Psoas muscle (tissue), 8 donors: ENCODE data around the gene MOB4. TPM values are rescaled to one million over a fixed set of nuclear protein-coding genes. Genes with fewer than 3 reads are reported as not detected.

Experiments
- ATAC-seq, 4 donors: fragments of 200-7000 bp; cut with Tn5 transposase; one replicate each; pipeline ENCODE4 v1.9.1; 2020; ENCODE audit warnings: moderate library complexity in 3 of 4, mild to moderate bottlenecking in 2 of 4
- DNase-seq, 2 donors: peaks; one replicate each; pipeline ENCODE4 v3.0.0-alpha.2; 2020
- H3K27ac ChIP-seq: fragments of 200-600 bp; one replicate; pipeline ENCODE4 v1.8.0; 2022
- H3K27me3 ChIP-seq, 3 donors: fragments of 200-600 bp in 1 of 3; one replicate each; pipeline versions ENCODE4 v1.6.1 to v1.8.0; 2013 to 2022; ENCODE audit warnings: low read length in 2 of 3, mild to moderate bottlenecking in 2 of 3, moderate library complexity in 1 of 3; ENCODE audit not compliant: insufficient read depth in 3 of 3
- H3K36me3 ChIP-seq, 2 donors: fragments of 200-600 bp in 1 of 2; one replicate each; pipeline versions ENCODE4 v1.6.1 to v1.8.0; 2013 to 2022; ENCODE audit warnings: low read depth in 1 of 2, mild to moderate bottlenecking in 1 of 2, moderate library complexity in 1 of 2; ENCODE audit not compliant: insufficient read depth in 1 of 2
- H3K4me1 ChIP-seq: fragments of 200-600 bp; one replicate; pipeline ENCODE4 v1.8.0; 2022
- H3K4me3 ChIP-seq: fragments of 200-600 bp; one replicate; pipeline ENCODE4 v1.8.0; 2022; ENCODE audit warnings: mild to moderate bottlenecking
- H3K9me3 ChIP-seq: fragments of 200-600 bp; one replicate; pipeline ENCODE4 v1.8.0; 2022
- CTCF ChIP-seq: fragments of 200-600 bp; IDR thresholded peaks from one replicate; pipeline ENCODE4 v1.8.0; 2022; ENCODE audit warnings: antibody characterized with exemption
- WGBS, 3 donors: extraction: QIAGEN DNeasy Blood & Tissue Kit; methylation state at CpG; one replicate each; pipeline versions ENCODE4 v1.1.6 to v1.1.7; 2013; 5-methylcytosine and 5-hydroxymethylcytosine counted together
- intact Hi-C, 2 donors: fragments of 100-400 bp; cut with DNase I; formaldehyde crosslinking; loops; one replicate each; pipeline versions ENCODE4 v1.11.0 to v1.14.2; 2022
- polyA plus RNA-seq, 3 donors: library from polyadenylated mRNA; stranded (reverse); fragments of 200-250 nt; gene quantifications; one replicate each; pipeline ENCODE4 v1.2.3, GENCODE V29; 2013
- total RNA-seq, 4 donors: library from RNA; stranded (reverse); fragmentation: NEBNext Ultra II Directional in 2 of 4; extraction: Animal tissue kit (Norgen Biotek cat#: 25700) in 2 of 4; gene quantifications; one replicate each; pipeline versions ENCODE4 v1.2.1 to v1.2.4, GENCODE V29; 2021 to 2023
- donor health status: healthy with polysubstance abuse.
- donor health status: DM: no; HTN: no; CAD: no; lungs with moderate emphysema.
- donor health status: Bipolar disorder and iron deficiency.
- donor health status: healthy.
- donor health status: DM: yes; HTN: yes; CAD: no.
- donor health status: DM: no; HTN: no; CAD: no.
- donor health status: DM: no; HTN: no; CAD: no.
- donor health status: DM: yes; HTN: yes; CAD: no.

The MOB4 gene
- total and polyA plus RNA-seq, 7 donors: 22.7 to 57.6 (median 29.6) TPM

- H3K36me3 ChIP-seq: peaks cover 7 to 74% of the 10 kb centered on the region in 2 donors
- no peaks in the 10 kb centered on the region for H3K27me3 ChIP-seq
- H3K4me3 ChIP-seq: peak overlapping the region; percentile 89
- H3K9me3 ChIP-seq: no peaks in the 10 kb centered on the region
- 46 to 58% (median 48%) methylated on average over 2 of the region's 2 CpGs for WGBS, 3 donors
- ATAC-seq (no peak), DNase-seq (no peak)
- intact Hi-C loops: loop anchor here in 1 of 2 donors (10.0 kb wide), 1 partner anchor 277 kb away; no protein-coding TSS in a partner anchor
- TF ChIP-seq CTCF: no peak
- no peak overlapping the region for H3K27ac ChIP-seq
- peaks cover 47% of the 10 kb centered on the region for H3K4me1 ChIP-seq
Observed at GRCh38 chr2:197497326-197497725, 18.5 kb upstream of the MOB4 start.

GRCh38 chr2:197498235-197498936 lies 17.5 kb upstream of the MOB4 start:
- H3K27ac ChIP-seq: peak overlapping the region; percentile 97
- DNase-seq (no peak), ATAC-seq (no peak)
- intact Hi-C loops: loop anchor here in 1 of 2 donors (2.0 to 10.0 kb wide), 2 partner anchors 44 to 276 kb away; no protein-coding TSS in a partner anchor
- H3K36me3 ChIP-seq: peaks cover 6 to 74% of the 10 kb centered on the region in 2 donors
- H3K27me3 ChIP-seq: no peaks in the 10 kb centered on the region
- WGBS, 3 donors: 11 to 13% (median 13%) methylated on average over 14 of the region's 14 CpGs
- no peak for TF ChIP-seq CTCF
- no peaks in the 10 kb centered on the region for H3K9me3 ChIP-seq
- peak overlapping the region; percentile 89 for H3K4me3 ChIP-seq
- H3K4me1 ChIP-seq: peaks cover 54% of the 10 kb centered on the region

- no peaks in the 10 kb centered on the region for H3K9me3 ChIP-seq
- H3K4me3 ChIP-seq: peak overlapping the region; percentile 89
- ATAC-seq (peak; percentile 19 to 46 (median 32)), DNase-seq (peak; percentile 56 to 83)
- WGBS, 3 donors: 0% methylated on average over 44 to 46 of the region's 46 CpGs
- intact Hi-C loops: loop anchor here in 1 of 2 donors (1.0 to 10.0 kb wide), 3 partner anchors 44 to 276 kb away; partner anchors contain the start of gene SF3B1
- H3K27me3 ChIP-seq: no peaks in the 10 kb centered on the region
- H3K27ac ChIP-seq: peak overlapping the region; percentile 97
- peaks cover 54% of the 10 kb centered on the region for H3K4me1 ChIP-seq
- TF ChIP-seq CTCF: no peak
- peaks cover 7 to 74% of the 10 kb centered on the region in 2 donors for H3K36me3 ChIP-seq
Observed at GRCh38 chr2:197498937-197499593, 16.8 kb upstream of the MOB4 start.

- H3K9me3 ChIP-seq: no peaks in the 10 kb centered on the region
- H3K27ac ChIP-seq: peak within 1 kb of the TSS; percentile 97
- peaks cover 11 to 74% of the 10 kb centered on the region in 2 donors for H3K36me3 ChIP-seq
- peak within 1 kb of the TSS; percentile 89 for H3K4me3 ChIP-seq
- DNase-seq (peak; percentile 98), ATAC-seq (peak; percentile 91 to 96 (median 94))
- intact Hi-C loops: loop anchor here in 1 of 2 donors (1.0 to 10.0 kb wide), 4 partner anchors 15 to 275 kb away; partner anchors contain the start of gene SF3B1
- H3K27me3 ChIP-seq: no peaks in the 10 kb centered on the region
- H3K4me1 ChIP-seq: peaks cover 54% of the 10 kb centered on the region
- TF ChIP-seq CTCF: no peak
- WGBS, 3 donors: 0% methylated on average over 77 to 104 of the region's 104 CpGs
Observed at GRCh38 chr2:197499594-197500502, 16.0 kb upstream of the MOB4 start, which contains the start of the genes HSPD1 and HSPE1. Gene HSPD1, minus strand, starts transcription at chr2:197499840. Its CDS starts 992 bp downstream, at chr2:197498848. Gene HSPE1, plus strand, starts transcription at chr2:197500379. Its CDS starts 58 bp downstream, at chr2:197500437.
